HG02870 (cell line): ENCODE data around the gene BBS9.
"Not testable (repeated sequence)": the region's sequence is repeated elsewhere in the genome, so short reads cannot be mapped to it uniquely, and the experiment has no call there.

Source experiments
- ATAC-seq: cut with Tn5 transposase; IDR thresholded peaks from one replicate; pipeline ENCODE4 v1.9.1; 2021; ENCODE audit warnings: mild to moderate bottlenecking, moderate library complexity; ENCODE audit not compliant: unreplicated experiment

Gene BBS9

GRCh38 chr7:33128990-33129805 is at the start of gene BBS9:
Gene BBS9, plus strand, starts transcription at chr7:33129564. Its CDS starts 16,689 bp downstream, at chr7:33146253.
- peak; percentile 100 for ATAC-seq

DNA sequence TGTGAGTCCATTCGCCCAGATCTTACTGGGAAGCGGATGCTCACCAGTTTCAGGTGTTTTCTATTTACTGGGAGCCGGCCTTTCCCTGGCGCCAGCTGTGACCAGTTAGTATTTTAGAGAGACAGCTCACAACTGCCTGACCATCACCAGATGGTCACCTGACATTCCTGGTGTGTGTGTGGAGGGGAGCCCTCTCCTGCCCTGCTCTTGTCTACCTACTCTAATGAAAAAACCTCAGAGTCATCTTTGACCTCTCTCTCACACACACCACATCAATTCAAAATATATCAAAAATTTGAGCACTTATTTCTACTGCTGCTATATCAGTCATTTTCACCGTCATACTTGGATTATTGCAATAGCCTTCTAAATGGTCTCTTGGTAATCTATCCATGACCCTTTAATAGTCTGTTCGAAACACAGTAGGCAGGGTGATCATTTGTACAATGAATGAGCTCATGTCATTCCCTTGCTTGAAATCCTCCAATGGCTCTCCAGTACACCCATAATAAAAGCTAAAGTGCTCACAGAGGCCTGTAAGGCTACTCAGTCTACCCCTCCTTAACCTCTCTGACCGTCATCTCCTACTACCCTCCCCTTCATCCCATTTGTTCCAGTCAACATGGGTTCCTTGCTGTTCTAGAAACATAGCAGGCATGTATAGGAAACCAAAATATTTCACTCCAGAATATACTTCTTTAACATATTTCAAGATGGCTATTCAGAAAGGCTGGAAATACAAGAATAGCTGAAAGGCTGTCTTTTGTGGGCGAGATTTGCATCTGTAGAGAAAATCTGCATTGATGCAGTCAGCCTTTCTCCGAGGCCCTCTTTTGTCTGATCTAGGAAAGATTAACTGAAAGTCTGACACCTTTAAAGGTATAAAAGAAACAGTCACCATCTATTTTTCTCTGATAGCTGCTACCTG is 49.3 kb upstream of the BBS9 start:
- no peak for ATAC-seq

- no peak for ATAC-seq
These were observed 42.0 kb upstream of the BBS9 start for GRCh38 chr7:33087356-33087755.

DNA sequence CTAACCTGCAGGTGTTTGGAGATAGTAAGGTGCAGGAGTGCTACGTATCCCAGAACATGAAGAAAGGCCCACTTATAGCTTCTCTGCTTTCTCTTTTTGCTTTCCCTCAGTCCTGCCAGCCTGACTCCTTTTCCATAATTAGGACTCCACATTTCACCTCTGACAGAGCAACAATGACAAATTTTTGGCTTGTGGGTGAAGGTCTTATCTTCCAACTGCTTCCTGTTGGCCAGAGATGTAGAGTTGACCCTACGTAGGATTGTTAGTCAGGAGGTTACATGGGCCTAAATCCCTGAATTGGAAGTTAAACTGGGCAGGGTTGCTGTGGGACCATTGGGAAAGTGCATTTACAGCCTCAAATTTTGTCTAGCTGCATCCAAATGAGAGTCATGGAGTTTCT is 41.5 kb upstream of the BBS9 start:
- no peak for ATAC-seq

GRCh38 chr7:33089142-33089541 is 40.2 kb upstream of the BBS9 start:
- ATAC-seq: no peak

- no peak for ATAC-seq
These were observed 38.2 kb upstream of the BBS9 start for GRCh38 chr7:33091111-33091531.

GRCh38 chr7:33091641-33092191 is 37.6 kb upstream of the BBS9 start:
- no peak for ATAC-seq

DNA sequence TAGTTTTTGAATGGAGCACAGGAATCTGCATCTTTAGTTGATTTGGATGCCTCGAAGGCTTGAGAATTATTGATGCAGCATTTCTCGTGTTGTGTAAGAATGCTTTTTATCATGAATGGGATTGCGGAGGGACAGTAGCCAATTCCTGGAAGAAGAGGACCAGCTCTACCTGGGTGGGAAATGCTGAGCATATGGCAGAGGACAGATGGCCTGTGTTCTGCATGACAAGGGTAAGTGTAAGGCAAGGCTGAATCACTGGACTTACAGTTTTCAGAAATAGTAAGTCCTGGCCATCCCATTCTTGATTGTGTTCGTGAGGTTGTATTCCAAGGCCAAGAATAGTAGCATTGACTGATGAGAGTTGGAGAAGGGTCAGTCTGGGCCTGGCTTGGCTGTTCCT is 36.1 kb upstream of the BBS9 start:
- no peak for ATAC-seq

DNA sequence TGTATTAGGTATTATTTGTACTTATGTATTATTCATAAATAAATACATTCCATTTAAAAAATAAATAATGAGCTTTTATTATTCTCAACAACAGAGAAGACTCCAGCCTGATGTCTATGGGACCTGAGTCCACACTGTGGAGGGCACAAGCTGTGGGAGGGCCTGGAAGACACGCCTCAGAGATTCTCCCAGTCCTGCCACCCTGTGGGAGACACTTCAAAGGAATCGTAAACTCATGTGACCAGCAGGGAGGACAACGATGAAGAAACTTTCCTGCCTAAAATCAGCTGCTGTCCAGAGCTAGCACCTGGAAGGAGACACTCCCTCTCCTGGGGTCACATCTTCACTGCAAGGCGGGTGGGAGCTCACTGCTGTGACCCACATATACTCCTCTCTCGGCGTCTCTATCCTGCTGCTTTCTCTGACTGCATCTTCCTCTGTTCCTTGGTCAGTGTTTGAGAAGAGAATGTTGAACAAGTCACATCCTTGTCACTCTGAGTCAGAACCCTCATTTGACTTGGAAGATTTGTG is 34.6 kb upstream of the BBS9 start:
- not testable (repeated sequence) for ATAC-seq

GRCh38 chr7:33099154-33099940 is 30.0 kb upstream of the BBS9 start:
- ATAC-seq: no peak

GRCh38 chr7:33100770-33101169 is 28.6 kb upstream of the BBS9 start:
- ATAC-seq: no peak

- ATAC-seq: no peak
These were observed 27.5 kb upstream of the BBS9 start for GRCh38 chr7:33101906-33102305.

DNA sequence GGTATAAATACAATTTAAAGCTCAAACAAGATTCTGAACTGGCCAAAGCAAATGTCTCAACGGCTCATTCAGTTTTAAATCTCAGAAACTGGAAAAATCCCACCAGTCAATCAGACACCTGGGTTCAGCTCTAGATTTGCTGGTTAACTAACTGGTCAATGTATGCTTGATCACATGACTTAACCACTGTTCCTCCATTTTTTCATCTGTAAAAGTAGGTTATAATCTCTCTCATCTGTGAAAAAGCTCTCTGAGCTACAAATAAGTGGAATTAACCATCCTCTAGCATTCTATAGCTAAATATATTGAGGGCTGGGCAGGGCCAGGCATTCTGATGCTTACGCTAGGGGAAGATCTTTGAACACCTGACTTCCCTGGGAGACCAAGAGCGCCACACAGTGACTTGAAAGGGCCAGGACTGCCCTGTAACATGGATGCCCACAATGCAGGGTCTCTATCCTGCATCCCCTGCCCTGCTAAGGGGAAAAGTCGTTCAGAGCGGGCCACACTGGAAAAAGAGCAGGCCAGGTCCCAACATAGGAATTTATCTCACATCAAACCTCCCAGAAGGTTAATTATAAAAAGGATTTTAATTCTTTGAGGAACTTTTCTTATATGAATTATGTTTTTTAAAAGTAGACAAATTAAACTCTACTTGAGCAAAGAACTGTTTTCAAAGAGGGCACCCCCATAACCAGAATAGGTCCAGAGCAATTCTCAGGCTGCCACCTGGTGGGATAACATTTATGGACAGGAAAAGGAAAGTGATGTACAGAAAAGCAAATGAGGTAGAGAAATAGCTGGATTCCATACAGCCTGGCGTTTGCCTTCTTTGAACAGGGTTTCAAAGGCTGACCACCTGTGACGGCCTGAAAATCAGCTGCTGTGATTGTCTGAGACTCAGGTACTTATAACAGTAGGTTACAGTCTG is 22.0 kb upstream of the BBS9 start:
- ATAC-seq: peak; percentile 27

DNA sequence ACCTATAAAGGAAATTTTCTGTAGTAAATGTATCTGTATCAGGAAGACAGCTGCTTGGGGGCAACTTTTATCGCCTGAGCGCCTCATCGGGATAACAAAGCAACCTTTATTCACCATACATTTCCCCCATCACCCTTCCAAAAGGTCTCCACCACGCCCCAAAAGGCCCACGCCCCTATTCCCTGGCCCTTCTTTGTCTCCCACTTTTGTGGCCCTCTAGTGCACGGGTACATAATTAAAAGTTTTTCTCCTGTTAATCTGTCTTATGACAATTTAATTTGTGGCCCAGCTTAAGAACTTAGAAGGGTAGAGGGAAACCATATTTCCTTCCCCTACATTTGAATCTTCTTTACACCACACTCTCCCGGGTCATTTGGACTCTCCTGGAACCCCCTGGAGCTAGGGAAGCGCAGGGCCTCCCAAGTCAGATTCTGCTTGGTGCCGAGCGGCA is 20.8 kb upstream of the BBS9 start:
- ATAC-seq: peak; percentile 19

GRCh38 chr7:33109005-33109757 is 20.2 kb upstream of the BBS9 start, which contains the start of gene RP9:
Gene RP9, minus strand, starts transcription at chr7:33109404. Its CDS starts 32 bp downstream, at chr7:33109372.
- peak; percentile 76 for ATAC-seq

DNA sequence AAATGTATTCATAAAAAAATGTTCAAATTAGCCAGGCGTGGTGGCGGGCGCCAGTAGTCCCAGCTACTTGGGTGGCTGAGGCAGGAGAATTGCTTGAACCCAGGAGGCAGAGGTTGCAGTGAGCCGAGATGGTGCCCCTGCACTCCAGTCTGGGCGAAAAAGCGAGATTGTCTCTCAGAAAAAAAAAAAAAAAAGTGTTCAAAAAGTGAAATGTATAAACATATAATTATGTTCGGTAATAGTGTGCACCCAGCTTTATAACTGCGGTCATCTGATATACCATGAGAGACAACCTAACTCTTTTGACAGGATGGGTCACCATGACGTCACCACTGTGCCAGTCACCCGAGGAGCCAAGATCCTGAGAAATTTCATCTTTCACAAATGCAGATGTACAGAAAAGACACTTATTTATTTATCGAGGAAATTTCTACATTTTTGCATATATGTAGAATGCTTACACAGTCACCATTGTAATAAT is 19.6 kb upstream of the BBS9 start:
- no peak for ATAC-seq

DNA sequence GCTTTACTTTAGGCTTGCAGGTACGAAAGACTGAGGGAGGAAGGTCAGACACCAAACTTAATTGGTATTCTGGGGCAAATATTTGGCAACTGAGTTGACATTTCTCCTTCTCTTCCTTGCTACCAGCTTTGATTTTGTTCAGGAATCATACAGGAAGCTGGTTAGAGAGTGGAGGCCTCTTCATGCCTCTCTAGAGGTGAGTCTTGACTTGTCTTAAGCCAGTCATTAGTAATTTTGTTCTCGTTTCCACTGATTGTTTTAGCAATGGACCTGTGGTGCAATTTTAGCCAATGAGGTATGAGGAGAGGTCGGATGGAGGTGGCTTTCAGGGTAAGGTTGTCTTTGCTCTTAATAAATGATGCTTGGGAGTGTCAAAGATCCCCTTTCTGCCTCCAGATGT is 17.8 kb upstream of the BBS9 start:
- no peak for ATAC-seq

GRCh38 chr7:33114976-33115375 is 14.4 kb upstream of the BBS9 start:
- ATAC-seq: no peak
